ENCODE measurements around the gene PPP2R5C.

Gene PPP2R5C

GRCh38 chr14:101814934-101815333 is 53.4 kb downstream of the PPP2R5C start:
- DNase-seq (ENCODE audit: low read depth) = no peak

- no peak for DNase-seq (ENCODE audit: low read depth)
These were observed 54.5 kb downstream of the PPP2R5C start for GRCh38 chr14:101815994-101816393.

GRCh38 chr14:101817501-101818001 is 56.0 kb downstream of the PPP2R5C start:
- DNase-seq (ENCODE audit: low read depth) = no peak

- DNase-seq (ENCODE audit: low read depth) = peak; percentile 66
These were observed 57.9 kb downstream of the PPP2R5C start for GRCh38 chr14:101819251-101819990.

GRCh38 chr14:101820283-101820798 is 58.8 kb downstream of the PPP2R5C start:
- DNase-seq (ENCODE audit: low read depth) = peak; percentile 48

GRCh38 chr14:101821528-101821927 is 60.0 kb downstream of the PPP2R5C start:
- DNase-seq (ENCODE audit: low read depth) = peak; percentile 50

GRCh38 chr14:101823066-101823465 is 61.6 kb downstream of the PPP2R5C start:
- no peak for DNase-seq (ENCODE audit: low read depth)

- peak; percentile 59 for DNase-seq (ENCODE audit: low read depth)
These were observed 62.1 kb downstream of the PPP2R5C start for GRCh38 chr14:101823511-101824120.

GRCh38 chr14:101824339-101824727 is 62.8 kb downstream of the PPP2R5C start:
- no peak for DNase-seq (ENCODE audit: low read depth)

- DNase-seq (ENCODE audit: low read depth) = no peak
These were observed 64.3 kb downstream of the PPP2R5C start for GRCh38 chr14:101825797-101826196.

- no peak for DNase-seq (ENCODE audit: low read depth)
These were observed 64.8 kb downstream of the PPP2R5C start for GRCh38 chr14:101826351-101826750.

GRCh38 chr14:101827286-101827685 is 65.8 kb downstream of the PPP2R5C start:
- no peak for DNase-seq (ENCODE audit: low read depth)

- DNase-seq (ENCODE audit: low read depth) = no peak
These were observed 66.5 kb downstream of the PPP2R5C start for GRCh38 chr14:101828046-101828445.

GRCh38 chr14:101830271-101830670 is 68.8 kb downstream of the PPP2R5C start:
- no peak for DNase-seq (ENCODE audit: low read depth)

GRCh38 chr14:101833045-101833444 is 71.5 kb downstream of the PPP2R5C start:
- DNase-seq (ENCODE audit: low read depth) = no peak

GRCh38 chr14:101834397-101834796 is 72.9 kb downstream of the PPP2R5C start:
- no peak for DNase-seq (ENCODE audit: low read depth)

GRCh38 chr14:101834800-101835547 is 73.5 kb downstream of the PPP2R5C start:
- no peak for DNase-seq (ENCODE audit: low read depth)

- no peak for DNase-seq (ENCODE audit: low read depth)
These were observed 74.1 kb downstream of the PPP2R5C start for GRCh38 chr14:101835566-101835965.

GRCh38 chr14:101836135-101836534 is 74.6 kb downstream of the PPP2R5C start:
- DNase-seq (ENCODE audit: low read depth) = no peak

- DNase-seq (ENCODE audit: low read depth) = no peak
These were observed 77.0 kb downstream of the PPP2R5C start for GRCh38 chr14:101838476-101838875.

- no peak for DNase-seq (ENCODE audit: low read depth)
These were observed 77.7 kb downstream of the PPP2R5C start for GRCh38 chr14:101839236-101839635.

GRCh38 chr14:101839661-101840060 is 78.2 kb downstream of the PPP2R5C start:
- no peak for DNase-seq (ENCODE audit: low read depth)

Data from activated gamma-delta T cell treated with anti-CD3 and anti-CD28 coated beads, Interleukin-2, amount 50 U/mL, for 16 hours (primary cell).